Karpas-422 (cell line): ENCODE results near the gene BRCC3. TPM values are rescaled to one million over a fixed set of nuclear protein-coding genes. Genes with fewer than 3 reads are reported as not detected.

Source experiments
- DNase-seq: peaks from one replicate; pipeline ENCODE4 v3.0.0-alpha.2; 2015
- H2AFZ ChIP-seq: fragments of 200-600 bp; sonication (generic); 2 replicates; pipeline ENCODE4 v1.6.1; 2014; ENCODE audit warnings: antibody characterized with exemption, low read length, mixed read lengths
- H3K27ac ChIP-seq: fragments of 200-600 bp; sonication (generic); 2 replicates; pipeline ENCODE4 v1.5.1; 2014; ENCODE audit warnings: mild to moderate bottlenecking, low read length, moderate library complexity
- H3K27me3 ChIP-seq: fragments of 200-600 bp; sonication (generic); 2 replicates; pipeline ENCODE4 v1.6.1; 2014; ENCODE audit warnings: low read length, mixed read lengths
- H3K36me3 ChIP-seq: fragments of 200-600 bp; sonication (generic); 2 replicates; pipeline ENCODE4 v1.6.1; 2014; ENCODE audit warnings: low read length, mixed read lengths; ENCODE audit not compliant: insufficient read depth
- H3K4me1 ChIP-seq: fragments of 200-600 bp; sonication (generic); 2 replicates; pipeline ENCODE4 v1.6.1; 2014; ENCODE audit warnings: mild to moderate bottlenecking, low read length, mixed read lengths
- H3K4me2 ChIP-seq: fragments of 200-600 bp; sonication (generic); 2 replicates; pipeline ENCODE4 v1.6.1; 2014; ENCODE audit warnings: low read length, low read depth, mild to moderate bottlenecking; ENCODE audit not compliant: poor library complexity, severe bottlenecking
- H3K4me3 ChIP-seq: fragments of 200-600 bp; sonication (generic); 2 replicates; pipeline ENCODE4 v1.5.1; 2014; ENCODE audit warnings: mild to moderate bottlenecking, antibody characterized with exemption, low read length, mixed read lengths
- H3K79me2 ChIP-seq: fragments of 200-600 bp; sonication (generic); 2 replicates; pipeline ENCODE4 v1.6.1; 2014; ENCODE audit warnings: mild to moderate bottlenecking, low read length, mixed read lengths
- H3K9ac ChIP-seq: fragments of 200-600 bp; sonication (generic); 2 replicates; pipeline ENCODE4 v1.6.0; 2014; ENCODE audit warnings: low read length
- H3K9me2 ChIP-seq: fragments of 200-600 bp; sonication (generic), shearing (Covaris generic); replicated peaks from 2 replicates; pipeline ENCODE4 v1.6.0; 2014; ENCODE audit warnings: mild to moderate bottlenecking, low read length, moderate library complexity; ENCODE audit not compliant: insufficient read depth
- H3K9me3 ChIP-seq: fragments of 300-700, 200-600 bp; sonication (generic); 2 replicates; pipeline ENCODE4 v1.6.1; 2014; ENCODE audit warnings: low read length, mixed read lengths
- H4K20me1 ChIP-seq: fragments of 200-600 bp; sonication (generic); 2 replicates; pipeline ENCODE4 v1.6.1; 2014; ENCODE audit warnings: mild to moderate bottlenecking, antibody characterized with exemption, low read length, low read depth; ENCODE audit not compliant: insufficient read depth
- total RNA-seq: library from RNA; depleted of rRNA; stranded (reverse); fragments of >200 nt; shearing (Covaris generic); gene quantifications from 2 replicates; pipeline ENCODE4 v1.2.3, GENCODE V29; 2014; ENCODE audit warnings: low replicate concordance

BRCC3 gene
- total RNA-seq, 1 experiment from 2014 or later: 15.9 TPM

DNA sequence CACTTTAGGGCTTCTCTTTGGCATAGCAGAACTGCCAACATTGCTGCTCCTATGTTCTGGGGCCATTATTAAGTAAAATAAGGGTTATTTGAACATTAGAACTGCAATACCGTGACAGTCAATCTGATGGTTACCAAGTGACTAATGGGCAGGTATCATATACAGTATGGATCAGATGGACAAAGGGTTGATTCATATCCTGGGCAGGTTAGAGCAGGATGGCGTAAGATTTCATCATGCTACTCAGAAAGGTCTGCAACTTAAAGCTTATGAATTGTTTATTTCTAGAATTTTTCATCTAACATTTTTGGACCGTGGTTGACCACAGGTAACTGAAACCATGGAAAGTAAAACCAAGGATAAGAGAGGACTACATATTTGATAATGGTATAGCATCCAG, 40.9 kb downstream of the BRCC3 start:
- Histone ChIP-seq H3K79me2 (no peaks in the 10 kb centered on the region), H3K4me2 (no peak overlapping the region), H3K9me3 (no peaks in the 10 kb centered on the region; the same call in none of the 2 replicates), H3K9ac (no peak overlapping the region), H3K4me3 (no peak overlapping the region), H3K9me2 (no peaks in the 10 kb centered on the region; the same call in 1 of the 2 replicates), H3K4me1 (no peaks in the 10 kb centered on the region), H4K20me1 (no peaks in the 10 kb centered on the region), H2AFZ (no peak overlapping the region), H3K27me3 (no peaks in the 10 kb centered on the region), H3K27ac (no peak overlapping the region), H3K36me3 (peaks cover 25% of the 10 kb centered on the region)
- no peak for DNase-seq

- Histone ChIP-seq H3K27me3 (no peaks in the 10 kb centered on the region), H3K9ac (no peak overlapping the region), H3K4me1 (no peaks in the 10 kb centered on the region), H3K9me2 (no peaks in the 10 kb centered on the region; the same call in 1 of the 2 replicates), H3K27ac (no peak overlapping the region), H3K79me2 (no peaks in the 10 kb centered on the region), H3K36me3 (peaks cover 18% of the 10 kb centered on the region), H3K4me2 (no peak overlapping the region), H2AFZ (no peak overlapping the region), H3K9me3 (no peaks in the 10 kb centered on the region; the same call in none of the 2 replicates), H3K4me3 (no peak overlapping the region), H4K20me1 (no peaks in the 10 kb centered on the region)
- no peak for DNase-seq
Measured at GRCh38 chrX:155113097-155113496, 41.8 kb downstream of the BRCC3 start.

GRCh38 chrX:155115174-155115819, 44.0 kb downstream of the BRCC3 start:
- Histone ChIP-seq H4K20me1 (no peaks in the 10 kb centered on the region), H3K27me3 (no peaks in the 10 kb centered on the region), H3K4me1 (no peaks in the 10 kb centered on the region), H3K36me3 (peaks cover 10% of the 10 kb centered on the region), H3K9ac (no peak overlapping the region), H3K9me2 (no peaks in the 10 kb centered on the region; the same call in 1 of the 2 replicates), H3K9me3 (no peaks in the 10 kb centered on the region; the same call in none of the 2 replicates), H3K27ac (no peak overlapping the region), H3K4me3 (no peak overlapping the region), H3K79me2 (no peaks in the 10 kb centered on the region), H2AFZ (no peak overlapping the region), H3K4me2 (no peak overlapping the region)
- no peak for DNase-seq

DNA sequence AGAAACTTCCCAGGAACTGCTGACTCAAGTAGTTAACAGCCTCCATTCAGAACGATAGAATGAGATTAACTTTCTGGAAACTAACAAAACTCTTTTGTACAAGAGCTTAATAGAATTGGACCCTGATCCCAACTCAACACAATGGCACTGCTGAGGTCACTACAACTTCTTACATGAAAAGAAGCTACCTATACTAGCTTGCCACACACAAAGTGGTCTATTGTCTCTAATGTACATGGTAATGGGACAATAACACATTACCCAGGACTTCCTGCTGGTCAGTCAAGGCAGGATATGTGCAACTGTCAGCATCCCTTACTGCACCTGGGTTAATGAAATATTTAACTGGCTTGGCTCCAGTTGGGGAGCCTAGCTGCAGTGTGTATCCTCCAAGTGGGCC, 56.2 kb downstream of the BRCC3 start:
- Histone ChIP-seq H4K20me1 (no peaks in the 10 kb centered on the region), H3K4me3 (no peak overlapping the region), H3K27me3 (no peaks in the 10 kb centered on the region), H3K9me3 (no peaks in the 10 kb centered on the region; the same call in 1 of the 2 replicates), H3K9ac (no peak overlapping the region), H3K27ac (no peak overlapping the region), H3K36me3 (0 out of 2 replicates have a peak, but pooled peaks cover 3% of the 10 kb centered on the region), H3K4me2 (no peak overlapping the region), H3K4me1 (no peaks in the 10 kb centered on the region), H3K9me2 (no peaks in the 10 kb centered on the region), H3K79me2 (no peaks in the 10 kb centered on the region), H2AFZ (no peak overlapping the region)
- DNase-seq: no peak

GRCh38 chrX:155127940-155128339, 56.6 kb downstream of the BRCC3 start:
- H4K20me1 ChIP-seq: no peaks in the 10 kb centered on the region
- H3K4me3 ChIP-seq: no peak overlapping the region
- no peak overlapping the region for H3K9ac ChIP-seq
- H3K27me3 ChIP-seq: no peaks in the 10 kb centered on the region
- no peak overlapping the region for H3K4me2 ChIP-seq
- H3K27ac ChIP-seq: no peak overlapping the region
- no peak overlapping the region for H2AFZ ChIP-seq
- H3K36me3 ChIP-seq: 0 out of 2 replicates have a peak, but pooled peaks cover 3% of the 10 kb centered on the region
- no peaks in the 10 kb centered on the region for H3K9me2 ChIP-seq
- H3K79me2 ChIP-seq: no peaks in the 10 kb centered on the region
- DNase-seq: no peak
- H3K9me3 ChIP-seq: no peaks in the 10 kb centered on the region; the same call in 1 of the 2 replicates
- H3K4me1 ChIP-seq: no peaks in the 10 kb centered on the region

GRCh38 chrX:155132110-155132509, 60.8 kb downstream of the BRCC3 start:
- Histone ChIP-seq H3K4me1 (no peaks in the 10 kb centered on the region), H3K27me3 (no peaks in the 10 kb centered on the region), H3K9ac (no peak overlapping the region), H3K79me2 (no peaks in the 10 kb centered on the region), H3K9me2 (no peaks in the 10 kb centered on the region), H3K4me2 (no peak overlapping the region), H3K4me3 (no peak overlapping the region), H2AFZ (no peak overlapping the region), H3K9me3 (no peaks in the 10 kb centered on the region; the same call in 1 of the 2 replicates), H4K20me1 (no peaks in the 10 kb centered on the region), H3K36me3 (no peaks in the 10 kb centered on the region), H3K27ac (no peak overlapping the region)
- no peak for DNase-seq

DNA sequence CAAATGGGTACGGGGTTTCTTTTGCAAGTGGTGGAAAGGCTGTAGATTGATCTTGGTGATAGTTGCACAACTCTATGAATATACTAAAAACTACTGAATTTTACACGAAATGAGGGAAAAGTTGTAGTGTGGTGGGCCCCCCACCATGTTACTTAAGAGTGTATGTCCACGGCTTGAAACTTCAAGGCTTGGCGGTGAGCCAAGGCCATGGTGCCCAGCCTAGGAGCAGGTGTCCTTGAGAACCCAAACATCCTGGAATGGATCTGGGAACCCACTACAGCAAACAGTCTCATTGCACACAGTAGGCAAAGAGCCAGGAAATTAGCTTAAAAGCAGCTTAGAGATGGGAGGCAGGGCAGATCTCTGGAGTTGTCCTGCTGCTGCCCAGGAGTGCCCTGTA, 62.9 kb downstream of the BRCC3 start:
- no peak for DNase-seq
- Histone ChIP-seq H3K9me2 (no peaks in the 10 kb centered on the region), H3K9ac (no peak overlapping the region), H3K4me1 (no peaks in the 10 kb centered on the region), H3K27me3 (no peaks in the 10 kb centered on the region), H3K9me3 (no peaks in the 10 kb centered on the region), H4K20me1 (no peaks in the 10 kb centered on the region), H3K79me2 (no peaks in the 10 kb centered on the region), H3K27ac (no peak overlapping the region), H3K4me2 (no peak overlapping the region), H3K36me3 (no peaks in the 10 kb centered on the region), H2AFZ (no peak overlapping the region), H3K4me3 (no peak overlapping the region)

- H3K36me3 ChIP-seq: no peaks in the 10 kb centered on the region
- DNase-seq: no peak
- H3K27ac ChIP-seq: no peak overlapping the region
- no peaks in the 10 kb centered on the region for H3K79me2 ChIP-seq
- no peak overlapping the region for H3K9ac ChIP-seq
- no peaks in the 10 kb centered on the region for H3K9me2 ChIP-seq
- no peaks in the 10 kb centered on the region for H3K4me1 ChIP-seq
- H3K27me3 ChIP-seq: no peaks in the 10 kb centered on the region
- no peak overlapping the region for H3K4me3 ChIP-seq
- no peak overlapping the region for H3K4me2 ChIP-seq
- H4K20me1 ChIP-seq: no peaks in the 10 kb centered on the region
- H2AFZ ChIP-seq: no peak overlapping the region
- no peaks in the 10 kb centered on the region; the same call in 1 of the 2 replicates for H3K9me3 ChIP-seq
Measured at GRCh38 chrX:155143959-155144548, 72.7 kb downstream of the BRCC3 start.
